ENCODE measurements around the gene STUB1.
A peak's percentile ranks its signal among the peaks of the same experiment; 100 is the strongest.

The STUB1 gene

DNA sequence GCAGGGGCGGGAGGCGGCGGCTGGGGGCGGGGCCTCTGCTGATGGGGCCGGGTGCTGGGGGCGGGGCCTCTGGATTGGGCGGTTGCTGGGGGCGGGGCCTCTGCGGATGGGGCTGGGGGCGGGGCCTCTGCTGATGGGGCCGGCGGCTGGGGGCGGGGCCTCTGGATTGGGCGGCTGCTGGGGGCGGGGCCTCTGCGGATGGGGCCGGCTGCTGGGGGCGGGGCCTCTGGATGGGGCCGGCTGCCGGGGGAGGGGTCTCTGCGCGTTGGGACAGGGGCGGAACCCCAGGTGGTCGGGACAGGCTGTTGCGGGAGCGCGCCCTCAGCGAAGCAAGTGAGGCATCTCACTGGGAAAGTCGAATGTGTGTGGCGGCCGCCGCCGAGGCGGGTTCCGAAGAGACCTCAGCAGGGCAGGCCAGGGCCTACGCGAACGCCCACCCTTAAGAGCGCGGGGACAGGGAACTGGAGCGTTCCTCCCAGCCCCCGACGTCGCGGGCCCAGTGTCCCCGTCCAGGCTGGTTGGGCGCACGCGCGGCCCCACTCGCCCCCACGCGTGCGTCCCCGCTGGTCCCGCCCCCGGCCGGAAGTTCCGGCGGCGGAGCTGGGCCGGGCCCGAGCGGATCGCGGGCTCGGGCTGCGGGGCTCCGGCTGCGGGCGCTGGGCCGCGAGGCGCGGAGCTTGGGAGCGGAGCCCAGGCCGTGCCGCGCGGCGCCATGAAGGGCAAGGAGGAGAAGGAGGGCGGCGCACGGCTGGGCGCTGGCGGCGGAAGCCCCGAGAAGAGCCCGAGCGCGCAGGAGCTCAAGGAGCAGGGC lies at the start of gene STUB1:
TSS of gene STUB1 (plus strand) at position 597 of the 811 bp plus-strand sequence. CDS start at position 713, 116 bp downstream.
- DNase-seq, result peak; percentile 93 to 99 (median 96)

DNA sequence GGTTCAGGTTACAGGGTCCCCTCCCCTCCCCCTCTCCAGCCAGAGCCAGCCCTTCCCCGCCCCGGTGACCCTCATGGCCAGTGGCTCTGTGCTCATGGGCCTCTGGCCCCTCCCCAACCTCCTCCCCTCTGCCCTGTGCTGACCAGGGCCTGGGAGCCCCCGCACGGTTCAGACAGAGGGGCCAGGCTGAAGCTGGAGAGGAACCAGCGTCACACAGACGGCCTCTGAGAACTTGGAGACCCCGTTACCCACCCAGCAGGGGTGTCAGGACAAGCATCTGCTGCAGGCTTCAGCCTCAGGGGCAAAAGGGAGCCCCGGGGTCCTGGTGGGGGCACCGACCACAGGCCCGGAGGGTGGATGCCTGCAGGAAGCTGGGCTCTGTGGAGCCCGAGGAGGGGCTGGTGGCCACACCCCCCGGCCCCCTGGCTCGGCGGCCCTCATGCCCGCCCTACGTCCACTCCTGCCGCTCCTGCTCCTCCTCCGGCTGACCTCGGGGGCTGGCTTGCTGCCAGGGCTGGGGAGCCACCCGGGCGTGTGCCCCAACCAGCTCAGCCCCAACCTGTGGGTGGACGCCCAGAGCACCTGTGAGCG lies 49.3 kb upstream of the STUB1 start, which contains the start of gene WFIKKN1:
TSS of gene WFIKKN1 (plus strand) at position 171 of the 591 bp plus-strand sequence. CDS start at position 440, 269 bp downstream.
- peak in 1 of 3 donors; percentile 20 for DNase-seq

DNA sequence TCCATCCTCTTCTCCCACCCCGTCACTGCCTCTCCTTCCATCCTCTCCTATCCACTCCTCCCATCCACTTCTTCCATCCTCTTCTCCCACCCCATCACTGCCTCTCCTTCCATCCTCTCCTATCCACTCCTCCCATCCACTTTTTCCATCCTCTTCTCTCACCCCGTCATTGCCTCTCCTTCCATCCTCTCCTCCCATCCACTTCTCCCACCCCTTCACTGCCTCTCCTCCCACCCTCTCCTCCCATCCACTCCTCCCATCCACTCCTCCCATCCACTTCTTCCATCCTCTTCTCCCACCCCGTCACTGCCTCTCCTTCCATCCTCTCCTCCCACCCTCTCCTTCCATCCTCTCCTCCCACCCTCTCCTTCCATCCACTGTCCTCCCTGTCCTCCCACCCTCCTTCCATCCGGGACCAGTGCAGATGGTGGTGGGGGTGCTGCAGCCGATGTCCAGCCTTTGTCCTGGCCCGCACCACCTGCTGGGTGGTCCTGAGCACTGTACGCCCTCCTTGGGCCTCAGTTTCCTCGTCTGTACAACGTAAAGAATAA lies 48.3 kb upstream of the STUB1 start:
- DNase-seq, result no peak

DNA sequence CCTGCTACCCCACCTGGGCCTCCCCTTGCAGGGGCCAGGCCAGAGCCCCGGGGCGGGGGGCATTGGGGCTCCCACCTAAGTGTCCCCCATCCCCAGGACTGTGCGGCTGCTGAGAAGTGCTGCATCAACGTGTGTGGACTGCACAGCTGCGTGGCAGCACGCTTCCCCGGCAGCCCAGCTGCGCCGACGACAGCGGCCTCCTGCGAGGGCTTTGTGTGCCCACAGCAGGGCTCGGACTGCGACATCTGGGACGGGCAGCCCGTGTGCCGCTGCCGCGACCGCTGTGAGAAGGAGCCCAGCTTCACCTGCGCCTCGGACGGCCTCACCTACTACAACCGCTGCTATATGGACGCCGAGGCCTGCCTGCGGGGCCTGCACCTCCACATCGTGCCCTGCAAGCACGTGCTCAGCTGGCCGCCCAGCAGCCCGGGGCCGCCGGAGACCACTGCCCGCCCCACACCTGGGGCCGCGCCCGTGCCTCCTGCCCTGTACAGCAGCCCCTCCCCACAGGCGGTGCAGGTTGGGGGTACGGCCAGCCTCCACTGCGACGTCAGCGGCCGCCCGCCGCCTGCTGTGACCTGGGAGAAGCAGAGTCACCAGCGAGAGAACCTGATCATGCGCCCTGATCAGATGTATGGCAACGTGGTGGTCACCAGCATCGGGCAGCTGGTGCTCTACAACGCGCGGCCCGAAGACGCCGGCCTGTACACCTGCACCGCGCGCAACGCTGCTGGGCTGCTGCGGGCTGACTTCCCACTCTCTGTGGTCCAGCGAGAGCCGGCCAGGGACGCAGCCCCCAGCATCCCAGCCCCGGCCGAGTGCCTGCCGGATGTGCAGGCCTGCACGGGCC lies 47.5 kb upstream of the STUB1 start:
- no peak for DNase-seq

DNA sequence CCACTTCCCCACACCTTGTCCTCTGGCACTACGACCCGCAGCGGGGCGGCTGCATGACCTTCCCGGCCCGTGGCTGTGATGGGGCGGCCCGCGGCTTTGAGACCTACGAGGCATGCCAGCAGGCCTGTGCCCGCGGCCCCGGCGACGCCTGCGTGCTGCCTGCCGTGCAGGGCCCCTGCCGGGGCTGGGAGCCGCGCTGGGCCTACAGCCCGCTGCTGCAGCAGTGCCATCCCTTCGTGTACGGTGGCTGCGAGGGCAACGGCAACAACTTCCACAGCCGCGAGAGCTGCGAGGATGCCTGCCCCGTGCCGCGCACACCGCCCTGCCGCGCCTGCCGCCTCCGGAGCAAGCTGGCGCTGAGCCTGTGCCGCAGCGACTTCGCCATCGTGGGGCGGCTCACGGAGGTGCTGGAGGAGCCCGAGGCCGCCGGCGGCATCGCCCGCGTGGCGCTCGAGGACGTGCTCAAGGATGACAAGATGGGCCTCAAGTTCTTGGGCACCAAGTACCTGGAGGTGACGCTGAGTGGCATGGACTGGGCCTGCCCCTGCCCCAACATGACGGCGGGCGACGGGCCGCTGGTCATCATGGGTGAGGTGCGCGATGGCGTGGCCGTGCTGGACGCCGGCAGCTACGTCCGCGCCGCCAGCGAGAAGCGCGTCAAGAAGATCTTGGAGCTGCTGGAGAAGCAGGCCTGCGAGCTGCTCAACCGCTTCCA lies 46.7 kb upstream of the STUB1 start:
- DNase-seq, result no peak

DNA sequence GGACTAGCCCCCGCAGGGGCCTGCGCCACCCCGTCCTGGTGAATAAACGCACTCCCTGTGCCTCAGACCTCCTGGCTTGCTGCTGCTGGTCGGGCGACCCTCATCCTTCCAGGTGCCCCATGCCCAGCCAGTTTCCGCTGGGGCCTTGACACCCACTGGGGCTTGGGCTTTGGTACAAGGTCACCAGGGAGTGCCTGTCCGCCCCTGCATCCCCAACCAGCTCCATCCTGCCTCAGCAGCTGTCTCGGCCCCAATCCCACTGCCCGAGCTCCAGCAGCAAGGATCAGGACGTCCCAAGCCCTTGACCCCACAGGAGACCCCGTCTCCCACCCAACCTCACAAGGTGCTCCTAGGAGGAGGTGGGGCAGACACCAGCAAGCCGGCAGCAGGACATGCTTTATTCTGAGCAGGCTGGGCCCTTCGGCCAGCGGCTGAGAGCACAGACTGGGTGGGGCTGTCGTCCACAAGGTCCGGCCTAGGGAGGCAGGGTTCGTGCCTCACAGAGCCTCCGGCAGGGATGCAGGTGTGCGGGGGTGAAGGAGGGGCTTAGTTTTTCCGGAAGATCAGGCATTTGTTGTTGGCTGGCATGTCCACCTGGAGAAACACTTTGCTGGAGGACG lies 46.0 kb upstream of the STUB1 start:
- no peak for DNase-seq

DNA sequence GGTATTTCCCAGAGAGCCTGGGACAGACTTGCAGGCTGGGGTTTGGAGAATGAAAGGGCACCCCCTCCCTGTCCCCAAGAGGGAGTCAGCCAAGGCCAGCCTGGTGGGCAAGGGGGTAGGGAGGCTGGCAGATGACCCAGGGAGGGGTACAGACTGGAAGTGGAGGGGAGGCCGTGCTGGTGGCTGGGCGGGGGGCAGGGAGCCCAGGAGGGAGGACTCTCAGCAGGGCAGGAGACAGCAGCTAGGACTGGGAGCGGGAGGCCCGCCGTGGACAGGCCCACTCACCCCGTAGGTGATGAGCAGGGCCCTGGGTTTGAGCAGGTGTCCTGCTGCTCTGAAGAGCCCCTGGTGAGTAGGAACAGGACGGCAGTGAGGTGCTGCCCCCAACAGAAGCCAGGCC lies 45.2 kb upstream of the STUB1 start:
- DNase-seq, result no peak

DNA sequence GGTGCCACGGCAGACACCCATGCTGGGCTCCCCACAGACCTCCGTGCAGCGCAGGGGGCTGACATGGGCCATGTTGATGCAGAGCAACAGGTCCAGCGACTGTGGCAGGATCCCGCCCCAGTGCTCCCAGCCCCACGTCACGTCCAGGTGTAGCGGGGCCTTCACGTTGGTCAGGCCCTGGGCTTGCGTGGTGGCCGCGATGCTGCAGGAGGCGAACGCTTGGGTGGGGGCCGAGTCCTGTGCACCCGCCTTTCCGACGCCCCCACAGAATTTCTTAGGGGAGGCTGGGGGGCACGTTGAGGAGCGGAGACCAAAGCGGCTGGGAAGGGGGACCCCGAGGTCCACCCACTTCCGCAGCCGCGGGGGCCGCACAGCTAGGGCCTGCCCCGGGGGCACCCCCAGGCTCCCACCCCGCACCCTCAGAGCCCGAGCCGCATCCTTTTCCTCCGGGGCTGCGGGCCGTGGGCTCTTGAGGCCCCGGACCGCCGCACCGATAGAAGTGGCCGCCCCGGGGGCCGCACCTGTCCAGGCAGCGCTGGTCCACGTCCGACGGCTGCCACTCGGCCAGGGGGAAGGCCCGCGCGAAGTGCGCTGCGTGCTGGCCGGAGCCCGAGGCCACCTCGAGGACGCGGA lies 44.5 kb upstream of the STUB1 start:
- peak in 1 of 3 donors; percentile 10 for DNase-seq

DNA sequence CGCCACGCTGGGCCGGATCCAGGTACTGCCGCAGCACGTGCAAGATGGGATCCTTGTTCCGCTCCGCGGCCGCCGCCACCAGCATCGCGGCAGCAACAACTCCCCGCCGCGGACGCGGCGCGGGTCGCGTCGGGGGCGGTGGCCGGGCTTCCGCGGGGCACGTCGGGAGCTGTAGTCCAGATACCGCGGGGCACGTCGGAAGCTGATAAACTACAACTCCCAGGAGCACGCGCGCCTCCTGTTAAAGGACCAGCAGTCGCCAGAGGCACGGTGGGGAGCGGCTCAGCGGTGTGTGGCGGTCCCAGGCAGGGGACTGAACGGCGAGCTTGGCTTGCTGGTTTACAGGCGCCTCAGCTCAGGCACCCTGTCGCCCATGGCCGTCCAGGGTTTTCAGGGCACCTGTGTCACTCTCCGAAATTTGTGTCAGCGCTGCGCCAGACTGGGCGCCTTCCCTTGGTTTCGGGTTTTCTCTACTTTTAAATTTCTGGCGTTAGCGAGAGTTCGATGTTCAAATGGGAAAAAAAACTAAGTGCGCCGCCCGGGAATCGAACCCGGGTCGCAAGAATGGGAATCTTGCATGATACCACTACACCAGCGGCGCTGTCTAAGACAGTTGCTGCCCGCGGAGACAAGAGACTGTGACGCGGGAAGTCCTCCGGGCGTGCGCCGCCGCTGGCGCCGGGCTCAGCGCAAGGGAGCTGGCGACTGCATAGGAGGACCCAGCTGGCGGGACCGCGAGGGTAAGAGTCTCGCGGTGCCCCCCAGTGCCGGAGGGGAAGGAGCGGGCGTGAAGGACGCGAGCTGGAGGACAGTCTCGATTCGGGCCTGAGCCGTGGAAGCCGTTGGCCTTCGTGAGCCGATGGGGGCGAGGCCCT lies 43.8 kb upstream of the STUB1 start, which contains the start of gene METTL26:
TSS of gene METTL26 (minus strand) at position 100 of the 875 bp plus-strand sequence. CDS start at position 85, 15 bp downstream.
- DNase-seq, result peak; percentile 96 to 97 (median 97)

DNA sequence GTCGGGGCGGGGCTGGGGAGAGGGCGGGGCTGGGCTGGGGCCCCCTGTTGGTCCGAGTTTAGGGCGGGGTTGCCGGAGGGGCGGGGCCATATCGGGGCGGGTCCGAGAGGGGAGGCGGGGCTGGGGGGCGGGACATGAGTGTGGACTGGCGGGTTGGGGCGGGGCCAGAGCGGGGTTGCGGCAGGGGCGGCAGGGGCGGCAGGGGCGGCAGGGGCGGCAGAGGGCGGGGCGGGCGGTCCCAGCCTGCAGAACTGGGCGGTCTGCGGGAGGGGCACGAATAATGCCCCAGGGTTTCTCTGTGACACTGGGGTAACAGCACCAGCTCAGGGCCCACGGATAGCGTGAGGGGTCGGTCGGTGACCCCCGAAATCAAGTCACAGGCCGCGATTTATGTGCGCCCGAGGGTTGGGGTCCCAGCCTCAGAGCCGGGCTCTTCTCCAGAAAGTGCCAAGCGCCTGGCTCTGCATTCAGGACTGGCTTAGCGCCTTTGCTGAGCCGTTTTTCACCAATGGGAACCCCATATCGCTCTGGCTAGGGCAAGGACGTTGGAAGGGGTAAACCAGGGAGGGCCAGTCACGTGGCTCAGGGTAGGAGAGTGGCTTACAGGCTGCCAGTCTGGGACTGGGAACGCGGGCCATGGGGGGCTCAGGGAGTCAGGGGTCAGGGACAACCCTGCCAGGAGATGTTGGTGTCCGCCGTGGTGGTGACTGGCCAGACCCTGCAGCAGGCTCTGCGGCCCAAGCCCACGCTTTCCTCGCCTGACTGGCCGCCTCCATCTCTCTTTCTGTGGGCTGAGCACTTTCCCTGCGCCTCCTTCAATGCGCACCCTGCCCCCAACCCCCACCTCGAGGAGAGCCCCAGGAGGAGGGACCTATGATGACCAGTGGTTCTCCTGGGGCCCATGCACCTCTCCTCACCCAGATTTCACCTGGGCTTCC lies 42.9 kb upstream of the STUB1 start:
- peak; percentile 85 to 98 (median 95) for DNase-seq

DNA sequence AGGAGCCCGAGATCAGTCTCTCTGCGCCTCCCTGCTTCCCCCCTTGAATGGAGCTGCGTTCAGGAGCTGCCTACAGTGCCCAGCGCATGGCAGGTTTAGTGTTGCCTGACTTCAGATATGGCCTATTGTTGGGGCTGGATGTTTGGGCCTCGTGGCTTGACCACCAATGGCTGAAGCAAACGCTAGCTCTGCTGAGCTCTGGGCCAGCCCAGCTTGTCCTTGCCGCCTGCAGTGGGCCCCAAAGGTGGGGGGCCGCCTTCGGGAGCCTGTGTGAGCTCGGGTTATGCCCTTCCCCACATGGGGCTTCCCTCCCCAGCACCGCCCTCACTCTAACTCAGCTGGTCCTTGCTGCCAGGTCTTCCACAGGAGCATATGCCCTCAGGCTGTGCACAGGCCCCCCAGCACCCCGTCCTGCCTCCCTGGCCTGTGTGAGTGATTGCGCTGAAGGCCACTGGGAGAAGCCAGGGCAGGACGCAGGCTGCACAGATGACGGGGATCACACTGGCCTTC lies 42.1 kb upstream of the STUB1 start:
- no peak for DNase-seq

DNA sequence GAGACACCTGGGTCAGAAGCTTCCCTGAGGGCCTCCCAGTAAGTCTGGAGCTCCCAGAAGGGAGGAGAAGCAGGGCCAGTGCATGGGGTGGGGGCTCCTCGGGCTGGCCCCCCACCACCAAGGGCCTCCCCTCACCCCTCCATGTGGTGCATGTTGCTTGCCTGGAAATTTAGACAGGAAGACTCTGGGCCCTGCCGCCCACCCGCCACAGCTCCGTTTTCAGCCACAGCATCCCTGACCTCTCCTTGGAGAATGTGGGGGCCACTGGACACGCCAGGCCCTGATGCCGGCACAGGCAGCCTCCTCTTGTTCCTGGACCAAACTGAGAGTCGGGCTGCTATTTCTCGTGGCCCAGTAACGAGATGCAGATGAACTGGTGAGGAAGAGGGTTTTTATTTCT lies 41.4 kb upstream of the STUB1 start:
- no peak for DNase-seq

DNA sequence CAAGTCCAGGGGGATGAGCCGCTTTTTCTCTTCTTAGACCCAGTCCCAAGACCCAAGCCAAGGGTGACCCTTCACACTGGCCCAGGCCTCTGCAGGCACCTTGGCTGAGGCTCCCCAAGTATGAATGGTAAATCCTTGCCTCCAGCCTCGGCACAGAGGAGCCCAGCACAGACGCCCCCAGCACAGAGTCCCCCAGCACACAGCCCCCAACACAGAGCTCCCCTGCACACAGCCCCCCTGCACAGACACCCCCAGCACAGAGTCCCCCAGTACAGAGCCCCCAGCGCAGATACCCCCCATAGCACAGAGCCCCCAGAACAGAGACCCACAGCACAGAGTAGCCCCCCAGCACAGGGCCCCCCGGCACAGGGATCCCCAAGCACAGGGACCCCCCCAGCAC lies 39.6 kb upstream of the STUB1 start:
- DNase-seq, result no peak

DNA sequence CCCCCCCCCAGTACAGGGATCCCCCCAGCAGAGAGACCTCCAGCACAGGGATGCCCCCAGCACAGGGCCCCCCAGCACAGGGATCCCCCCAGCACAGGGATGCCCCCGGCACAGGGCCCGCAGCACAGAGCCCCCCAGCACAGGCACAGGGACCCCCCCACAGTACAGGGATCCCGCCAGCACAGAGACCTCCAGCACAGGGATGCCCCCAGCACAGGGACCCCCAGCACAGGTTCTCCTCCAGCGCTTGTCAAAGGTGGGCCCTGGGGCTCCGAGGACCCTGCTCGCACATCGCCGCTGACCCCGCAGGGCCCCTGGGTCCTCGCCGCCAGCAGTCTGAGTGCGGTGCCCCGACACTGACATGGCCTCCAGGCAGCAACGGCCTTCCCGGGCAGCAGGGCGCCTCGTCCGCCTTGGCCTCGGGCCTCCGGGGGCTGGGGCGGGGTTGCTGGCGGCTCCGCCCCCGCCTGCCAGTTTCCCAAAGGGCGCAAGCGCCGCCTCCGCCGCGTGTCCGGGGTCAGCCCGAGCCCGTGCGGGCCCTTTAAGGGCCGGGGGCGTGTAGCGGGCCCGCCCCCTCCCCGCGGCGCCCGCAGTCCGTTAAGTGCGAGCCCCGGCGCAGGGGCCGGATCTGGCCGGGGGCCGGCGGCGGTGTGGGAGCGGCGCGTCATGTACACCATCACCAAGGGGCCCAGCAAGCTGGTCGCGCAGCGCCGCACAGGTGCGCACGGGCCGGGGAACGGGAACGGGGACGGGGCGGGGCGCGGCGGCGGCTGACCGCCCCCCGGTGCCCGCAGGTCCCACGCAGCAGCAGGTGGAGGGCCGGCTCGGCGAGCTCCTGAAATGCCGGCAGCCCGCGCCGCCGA lies 38.7 kb upstream of the STUB1 start, which contains the start of gene MCRIP2:
TSS of gene MCRIP2 (plus strand) at position 503 of the 863 bp plus-strand sequence. CDS start at position 667, 164 bp downstream.
- DNase-seq, result peak; percentile 91 to 97 (median 96)

DNA sequence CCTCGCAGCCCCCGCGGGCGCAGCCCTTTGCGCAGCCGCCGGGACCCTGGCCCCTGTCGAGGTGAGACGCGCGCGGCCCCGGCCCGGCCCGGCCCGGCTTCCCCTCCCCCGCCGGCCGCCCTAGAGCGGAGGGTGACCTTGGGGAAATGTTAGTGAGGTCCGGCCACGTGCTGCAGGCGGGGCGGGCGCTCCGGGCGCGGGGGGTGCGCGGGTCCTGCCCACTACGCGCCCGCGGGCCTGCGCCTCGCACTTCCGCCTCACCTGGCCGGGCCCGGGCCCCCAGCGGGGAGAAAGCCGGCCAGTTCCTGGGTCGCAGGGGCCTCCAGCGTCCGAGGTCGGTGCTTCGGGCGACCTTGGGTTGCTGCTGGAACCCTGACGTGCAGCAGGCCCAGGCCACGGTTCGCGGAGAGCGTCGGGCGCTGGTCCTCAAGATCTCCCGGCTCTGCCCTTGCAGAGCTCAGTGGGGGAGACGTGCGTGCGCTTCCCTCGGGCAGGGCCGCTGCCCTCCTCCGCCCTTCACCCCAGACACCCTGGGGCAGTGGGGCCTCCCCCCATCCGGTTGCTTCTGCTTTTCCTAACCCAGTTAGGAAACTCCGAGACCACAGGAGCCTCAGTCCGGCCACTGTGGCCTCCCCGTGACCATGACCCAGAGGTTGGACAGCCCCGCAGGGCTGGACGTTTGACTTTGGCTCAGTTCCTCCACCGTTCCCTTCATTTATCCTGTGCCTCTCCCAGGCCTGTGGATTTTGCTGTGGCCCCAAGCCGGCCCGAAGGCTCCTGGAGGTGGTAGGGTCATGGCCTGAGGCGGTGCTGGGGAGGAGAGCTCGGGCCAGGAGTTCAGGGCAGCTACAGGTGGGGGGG lies 37.8 kb upstream of the STUB1 start:
- DNase-seq, result peak; percentile 97 to 98 (median 97)

DNA sequence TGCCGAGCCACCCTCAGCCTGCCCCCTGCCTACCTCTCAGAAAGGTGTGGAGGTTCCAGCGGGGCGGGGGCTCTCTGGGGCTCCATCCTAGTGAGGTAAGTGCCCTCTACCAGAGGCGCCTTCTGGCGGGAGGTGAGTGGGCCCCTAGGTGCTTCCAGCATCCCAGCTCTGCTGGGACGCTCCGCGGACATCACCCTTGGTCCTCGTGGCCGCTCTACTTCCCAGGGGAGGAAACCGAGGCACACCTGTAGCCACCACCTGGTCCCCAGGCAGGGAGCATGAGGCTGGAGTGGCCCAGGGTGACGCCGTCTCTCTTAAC lies 37.2 kb upstream of the STUB1 start:
- DNase-seq, result no peak

DNA sequence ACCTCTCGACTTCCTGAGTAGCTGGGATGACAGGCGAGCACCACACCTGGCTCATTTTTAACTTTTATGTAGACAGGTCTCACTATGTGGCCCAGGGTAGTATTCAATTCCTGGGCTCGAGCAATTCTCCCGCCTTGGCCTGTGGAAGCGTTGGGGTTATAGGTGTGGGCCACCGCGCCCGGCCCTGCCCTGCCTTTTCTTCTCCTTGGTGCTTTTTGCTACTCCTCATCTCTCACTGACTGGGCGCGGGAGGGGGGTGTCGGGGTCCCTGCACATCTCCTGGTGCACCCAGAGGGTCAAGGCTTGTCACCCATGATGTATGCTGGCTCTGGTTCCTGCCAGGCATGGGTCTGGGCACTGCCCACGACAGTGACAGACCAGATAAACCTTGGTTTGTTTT lies 35.7 kb upstream of the STUB1 start:
- no peak for DNase-seq

All from suppressor macrophage treated with lipopolysaccharide for 1 hour (primary cell).